Femur (tissue), 1 donor: Measurements from ENCODE around the gene DENND1A.

Experiments used
- DNase-seq: peaks from one replicate; pipeline ENCODE4 v3.0.0-alpha.2; 2017

The DENND1A gene

GRCh38 chr9:123361731-123362510 is 568.0 kb downstream of the DENND1A start:
- no peak for DNase-seq

DNA sequence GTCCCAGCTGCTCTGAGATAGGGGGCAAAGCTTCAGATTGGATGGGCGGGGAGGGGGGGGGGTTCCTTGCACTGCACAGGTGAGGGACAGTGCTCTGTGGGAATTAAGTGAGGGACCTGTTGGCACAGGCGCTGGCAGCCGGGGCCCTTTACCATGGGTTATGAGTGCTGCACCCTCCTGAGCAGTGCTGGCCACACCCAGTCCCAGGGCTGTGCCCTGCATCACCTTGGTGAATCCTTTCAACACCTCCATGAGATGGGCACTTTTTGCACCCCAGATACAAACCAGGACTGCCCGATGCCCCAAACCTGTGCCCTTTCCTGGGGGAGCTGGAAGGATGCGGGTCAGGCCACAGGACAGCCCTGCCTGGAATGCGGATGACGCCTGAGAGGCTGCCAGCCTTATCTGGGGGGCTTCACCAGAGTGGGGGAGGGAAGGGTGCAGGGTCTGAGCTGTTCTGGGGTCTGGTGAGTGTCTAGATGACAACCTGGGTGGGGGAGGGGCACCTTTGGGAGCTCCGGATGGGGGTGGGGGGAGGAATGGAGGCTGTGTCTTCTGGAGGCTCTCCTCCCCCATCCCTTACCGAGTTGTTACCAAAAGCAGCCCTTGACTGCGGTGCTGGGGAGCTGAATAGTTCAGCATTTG is 568.7 kb downstream of the DENND1A start:
- no peak for DNase-seq

DNA sequence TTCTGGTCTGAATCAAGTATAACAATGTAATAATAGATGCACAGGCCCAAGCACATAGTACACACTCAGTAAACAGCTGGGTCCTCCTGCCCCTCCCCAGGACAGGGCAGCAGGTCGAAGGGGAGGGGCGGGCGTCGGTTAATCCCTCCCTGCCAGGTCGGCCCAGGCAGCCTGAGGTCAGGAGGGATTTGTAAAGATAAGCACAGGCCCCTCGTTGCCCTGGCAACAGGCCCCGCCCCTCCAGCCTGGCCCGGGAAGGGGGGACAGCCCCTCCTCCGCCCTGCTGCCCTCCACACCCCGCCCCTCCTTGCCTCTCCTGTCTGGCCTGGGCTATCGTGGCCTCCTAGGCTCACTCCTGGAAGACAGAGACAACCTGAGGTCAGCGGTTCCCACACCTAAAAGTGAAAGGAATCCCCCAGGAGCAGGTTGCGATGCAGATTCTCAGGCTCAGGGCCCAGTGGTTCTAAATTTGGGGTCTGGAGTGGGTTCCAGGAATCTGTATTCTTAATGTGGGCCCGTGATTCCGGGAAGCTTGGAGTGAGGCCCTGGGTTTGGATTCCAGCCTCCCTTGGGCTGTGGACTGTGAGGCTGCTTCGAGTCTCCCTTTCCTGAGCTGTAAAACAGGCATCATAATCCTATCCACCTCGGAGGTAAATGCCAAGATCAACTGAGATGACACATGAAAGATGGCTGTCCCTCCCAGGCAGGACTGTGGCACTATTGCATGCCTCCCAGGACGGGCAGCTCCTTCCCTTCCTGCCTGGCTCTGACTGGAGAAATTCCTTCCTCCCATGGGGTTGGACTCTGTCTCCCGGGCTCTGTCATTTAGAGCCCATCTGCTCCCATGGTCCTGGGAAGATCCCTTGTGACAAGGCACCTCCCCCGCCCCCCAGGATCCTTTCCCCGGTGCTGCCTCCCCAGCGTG is 569.5 kb downstream of the DENND1A start:
- DNase-seq = peak; percentile 79

GRCh38 chr9:123359546-123359945 is 570.4 kb downstream of the DENND1A start:
- no peak for DNase-seq

- DNase-seq = no peak
These were observed 570.8 kb downstream of the DENND1A start for GRCh38 chr9:123359106-123359505.

DNA sequence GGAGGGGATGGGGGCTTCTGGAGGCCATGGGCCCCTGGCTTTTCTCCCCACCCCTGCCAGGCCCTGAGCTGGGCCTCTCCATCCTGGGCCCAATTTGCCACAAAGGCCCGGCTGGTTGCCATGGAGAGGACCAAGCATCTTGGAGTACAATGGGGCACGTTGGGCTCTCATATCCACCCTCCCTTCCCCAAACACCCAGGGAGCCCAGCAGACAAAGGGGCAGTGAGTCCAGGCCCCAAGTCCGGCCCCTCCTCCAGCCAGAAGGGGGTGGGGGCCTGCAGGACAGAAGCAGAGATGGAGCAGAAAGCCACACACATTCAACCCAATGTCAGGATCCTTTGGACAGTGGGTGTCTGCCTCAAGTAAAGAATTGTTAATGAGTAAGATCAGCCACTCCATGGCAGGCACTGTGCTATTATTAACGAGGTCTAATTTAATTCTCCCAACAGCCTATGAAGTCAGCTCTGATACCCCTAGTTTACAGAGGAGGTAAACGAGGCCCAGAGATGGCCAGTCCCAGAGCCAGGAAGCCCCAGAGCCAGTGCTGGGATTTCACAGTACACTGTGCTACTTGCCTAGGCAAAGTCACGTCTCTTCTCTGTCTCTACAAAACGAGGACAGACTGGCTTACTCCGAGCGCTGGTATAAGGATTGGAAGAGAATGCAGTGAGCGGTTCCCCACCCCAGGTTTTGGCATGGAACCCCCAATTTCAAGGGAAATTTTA is 571.6 kb downstream of the DENND1A start:
- no peak for DNase-seq

GRCh38 chr9:123357743-123358059 is 572.2 kb downstream of the DENND1A start:
- no peak for DNase-seq

DNA sequence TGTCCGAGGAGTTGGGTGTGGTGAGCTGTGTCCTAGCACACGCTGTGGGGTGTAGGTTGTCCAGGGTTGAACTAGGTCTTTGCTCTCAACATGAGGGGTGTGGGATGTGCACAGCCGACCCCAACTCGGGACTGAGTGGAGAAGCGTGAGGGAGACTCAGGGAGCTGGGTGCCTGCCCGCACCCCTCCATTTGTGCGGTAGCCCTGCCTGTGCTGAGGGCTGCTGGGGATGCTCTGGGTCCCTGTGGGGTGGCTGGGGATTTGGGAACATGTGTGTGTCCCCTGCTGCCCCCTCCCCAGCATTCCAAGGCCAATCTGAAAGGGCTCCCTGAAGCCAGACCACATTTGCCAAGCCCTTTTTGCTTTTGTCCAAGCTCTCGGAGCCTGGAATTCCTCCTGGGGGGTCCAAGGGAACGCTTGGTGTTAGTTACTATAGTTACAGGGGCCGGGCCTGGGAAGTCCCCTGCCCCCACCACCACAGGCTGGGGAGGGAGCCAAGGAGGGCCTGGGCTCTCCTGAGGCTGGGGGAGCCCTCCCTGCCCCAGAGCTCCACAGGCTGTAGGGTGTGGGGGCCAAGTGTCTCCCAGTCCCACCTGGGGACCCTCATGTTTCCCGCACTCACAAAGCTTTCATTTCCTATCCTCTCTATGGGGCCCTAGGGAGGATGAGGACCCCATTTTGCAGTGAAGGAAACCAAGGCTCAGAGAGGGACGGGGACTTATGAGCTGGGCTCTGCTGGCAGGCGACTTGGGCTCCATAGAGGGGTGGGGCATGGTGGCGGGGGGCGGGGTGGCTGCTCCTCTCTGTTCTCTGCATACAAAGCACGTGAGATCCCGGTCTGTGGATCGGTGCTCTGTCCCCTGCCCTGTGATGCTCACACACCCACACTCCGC is 572.8 kb downstream of the DENND1A start:
- no peak for DNase-seq

GRCh38 chr9:123355761-123356431 is 574.0 kb downstream of the DENND1A start, which contains the start of gene CRB2:
CRB2 (plus strand) TSS chr9:123356197; CDS start chr9:123356261, 64 bp downstream.
- no peak for DNase-seq

DNA sequence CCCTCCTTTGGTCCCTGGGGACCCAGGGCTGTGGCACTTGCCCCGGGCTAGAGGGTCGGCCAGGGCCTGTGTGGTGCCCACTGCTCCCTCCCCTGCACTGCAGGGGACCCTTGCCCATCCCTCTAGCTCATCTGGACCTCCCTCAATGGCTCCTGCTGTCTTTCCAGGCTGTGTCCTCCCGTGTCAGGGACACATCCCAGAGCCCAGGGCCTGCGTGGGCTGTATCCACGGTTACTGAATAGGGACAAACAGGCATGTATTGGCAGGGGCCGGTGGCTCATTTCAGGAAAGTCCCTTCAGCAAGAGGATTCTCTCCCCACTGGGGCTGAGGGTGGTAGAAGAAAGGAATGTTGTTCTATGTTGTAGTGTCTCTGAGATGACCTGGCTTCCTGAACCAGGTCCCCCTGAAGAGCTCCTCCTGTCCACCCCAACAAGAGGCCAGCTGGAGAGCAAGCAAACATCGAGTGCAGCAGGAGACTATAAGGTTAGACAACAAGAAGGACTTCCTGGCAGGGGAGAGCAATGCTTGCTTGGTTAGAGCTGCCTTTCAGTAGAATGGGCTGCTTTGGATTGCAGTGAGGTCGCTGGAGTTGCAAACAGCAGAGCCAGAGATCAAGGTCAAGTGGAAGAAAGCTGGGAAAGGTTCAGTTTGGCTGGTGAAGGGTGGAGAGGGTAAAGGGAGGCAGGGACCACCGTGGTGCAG is 575.0 kb downstream of the DENND1A start:
- DNase-seq = no peak

DNA sequence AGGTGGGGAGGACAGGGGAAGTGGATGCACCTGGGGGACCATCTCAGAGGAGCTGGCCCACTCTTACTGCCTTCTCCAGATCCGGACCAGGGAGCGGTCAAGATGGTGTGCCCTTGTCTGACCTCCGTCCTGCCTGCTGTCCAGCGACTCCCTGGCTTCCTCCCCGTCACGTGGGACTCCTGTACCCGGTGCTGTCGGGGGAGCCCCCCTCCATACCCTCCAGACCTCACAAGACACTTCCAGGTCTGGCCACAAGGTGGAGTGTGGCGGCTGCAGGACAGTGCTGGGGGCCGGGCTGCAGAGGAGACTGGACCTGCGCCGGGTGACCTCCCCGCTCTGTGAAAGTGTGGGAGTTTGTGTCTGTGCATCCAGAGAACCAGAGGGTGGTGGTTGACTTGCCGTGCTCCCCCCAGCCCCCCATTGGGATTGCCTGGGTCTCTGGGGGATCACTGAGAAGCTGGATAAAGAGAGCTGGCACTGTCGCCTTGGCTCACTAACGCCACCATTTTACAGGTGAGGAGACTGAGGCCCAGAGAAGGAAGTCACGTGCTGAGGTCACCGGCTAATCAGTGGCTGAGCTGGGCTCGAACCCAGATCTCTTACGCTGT is 575.8 kb downstream of the DENND1A start:
- peak; percentile 77 for DNase-seq

DNA sequence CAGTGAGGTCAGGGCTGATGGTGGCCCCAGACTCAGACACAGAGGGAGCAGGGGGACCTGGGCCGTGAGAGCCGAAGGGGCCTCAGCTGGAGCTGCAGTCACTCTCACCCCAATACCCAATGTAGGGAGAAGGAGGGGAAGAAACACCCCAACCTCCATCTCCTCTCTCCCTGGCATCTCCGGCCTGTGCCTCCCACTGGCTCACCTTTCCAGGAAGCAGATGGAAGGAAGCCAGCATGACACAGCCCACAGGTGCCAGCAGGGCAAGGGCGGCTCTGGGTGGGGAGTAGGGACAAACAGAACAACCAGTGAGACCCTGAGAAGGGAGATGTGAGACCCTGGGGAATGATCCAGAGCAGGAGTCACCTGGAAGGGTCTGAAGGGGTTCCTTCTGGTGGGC is 576.9 kb downstream of the DENND1A start:
- DNase-seq = no peak

- DNase-seq = no peak
These were observed 579.2 kb downstream of the DENND1A start for GRCh38 chr9:123350590-123351310.

DNA sequence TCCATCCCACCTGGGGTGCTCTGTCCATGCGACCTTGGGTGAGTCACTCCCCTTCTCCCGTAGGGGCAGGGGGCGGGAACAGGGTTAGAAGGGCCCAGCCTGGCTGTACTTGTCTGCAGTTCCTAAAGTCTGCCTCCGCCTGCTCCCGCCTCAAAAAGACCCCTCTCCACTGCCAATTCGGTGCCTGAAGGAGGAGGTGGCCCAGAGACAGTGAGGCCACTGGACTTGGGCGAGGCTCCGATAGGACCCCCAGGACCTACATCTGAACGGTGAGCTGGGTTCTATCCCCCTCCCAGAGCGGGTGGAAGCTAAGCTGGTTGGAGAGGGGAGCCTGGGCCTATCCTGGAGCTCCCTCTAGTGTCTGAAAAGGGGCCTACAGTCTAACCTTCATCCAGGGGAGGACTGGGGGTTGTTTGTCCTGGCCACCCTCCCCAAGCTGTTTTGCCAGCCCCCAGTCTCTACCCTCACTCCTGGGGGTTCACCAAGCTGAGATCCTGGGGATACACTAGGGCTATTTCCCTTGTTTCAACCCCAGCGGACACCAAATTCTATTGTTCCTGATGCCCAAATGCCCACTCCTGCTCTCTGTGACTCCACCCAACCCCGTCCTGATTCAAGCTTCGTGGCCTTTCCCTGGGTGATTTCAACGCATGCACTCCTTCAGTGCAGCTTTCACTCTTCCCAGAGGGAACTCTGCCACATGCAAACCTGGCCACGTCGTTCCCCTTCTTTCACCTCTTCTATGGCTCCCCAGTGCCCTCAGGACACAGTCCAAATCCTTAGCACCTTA is 580.0 kb downstream of the DENND1A start:
- peak; percentile 78 for DNase-seq

- no peak for DNase-seq
These were observed 580.9 kb downstream of the DENND1A start for GRCh38 chr9:123349033-123349432.

DNA sequence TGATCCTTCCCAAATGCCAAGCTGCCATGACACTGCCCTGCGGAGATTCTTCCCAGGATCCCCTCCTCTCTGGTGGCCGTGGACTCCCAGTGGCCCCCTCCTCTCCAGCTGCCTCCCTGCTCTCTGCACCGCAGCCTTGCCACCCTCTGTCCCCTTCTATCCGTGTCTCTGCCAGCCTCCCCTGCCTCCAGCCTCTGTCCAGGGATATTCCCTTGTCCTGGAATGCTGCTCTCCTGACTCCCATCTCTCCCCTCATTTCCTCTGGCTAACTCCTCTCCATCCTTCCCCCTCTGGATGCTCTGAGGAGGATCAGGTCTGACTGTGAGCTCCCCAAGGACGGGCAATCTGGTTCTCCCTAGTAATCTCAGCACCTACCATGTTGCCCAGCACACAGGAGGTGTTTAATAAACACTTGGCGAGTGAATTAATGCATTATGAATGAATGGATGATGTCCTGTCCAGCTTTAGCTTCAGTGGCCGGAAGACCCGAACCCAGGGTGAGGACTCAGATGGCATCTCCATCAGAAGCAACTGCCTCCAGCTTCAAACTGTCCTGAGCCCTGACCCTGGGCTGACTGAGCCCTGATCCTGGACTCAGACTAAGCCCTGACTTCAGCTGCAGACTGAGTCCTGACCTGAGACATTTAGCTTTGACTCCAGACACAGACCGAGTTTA is 581.5 kb downstream of the DENND1A start:
- no peak for DNase-seq

GRCh38 chr9:123347289-123348060 is 582.5 kb downstream of the DENND1A start:
- no peak for DNase-seq
